Fibroblast of villous mesenchyme (primary cell): ENCODE results near the gene LRRC7. TPM values are rescaled to one million over a fixed set of nuclear protein-coding genes. Genes with fewer than 3 reads are reported as not detected.

Experiments used
- DNase-seq: peaks from one replicate; pipeline ENCODE4 v3.0.0-alpha.2; 2010; ENCODE audit warnings: low read depth
- H3K4me3 ChIP-seq: 2 replicates; pipeline ENCODE4 v1.5.1; 2011; ENCODE audit warnings: low read depth, mild to moderate bottlenecking, low read length
- total RNA-seq: library from RNA; depleted of rRNA; stranded (reverse); fragments of >200 nt; gene quantifications from 2 replicates; pipeline ENCODE4 v1.2.3, GENCODE V29; 2012
- TF ChIP-seq, protein P1 (sequence below): IDR thresholded peaks from 2 replicates; pipeline ENCODE4 v1.5.1; 2012; ENCODE audit warnings: low read depth, mild to moderate bottlenecking, low read length; ENCODE audit not compliant: insufficient read depth

Gene LRRC7
- total RNA-seq, 1 donor: 0.43 TPM

DNA sequence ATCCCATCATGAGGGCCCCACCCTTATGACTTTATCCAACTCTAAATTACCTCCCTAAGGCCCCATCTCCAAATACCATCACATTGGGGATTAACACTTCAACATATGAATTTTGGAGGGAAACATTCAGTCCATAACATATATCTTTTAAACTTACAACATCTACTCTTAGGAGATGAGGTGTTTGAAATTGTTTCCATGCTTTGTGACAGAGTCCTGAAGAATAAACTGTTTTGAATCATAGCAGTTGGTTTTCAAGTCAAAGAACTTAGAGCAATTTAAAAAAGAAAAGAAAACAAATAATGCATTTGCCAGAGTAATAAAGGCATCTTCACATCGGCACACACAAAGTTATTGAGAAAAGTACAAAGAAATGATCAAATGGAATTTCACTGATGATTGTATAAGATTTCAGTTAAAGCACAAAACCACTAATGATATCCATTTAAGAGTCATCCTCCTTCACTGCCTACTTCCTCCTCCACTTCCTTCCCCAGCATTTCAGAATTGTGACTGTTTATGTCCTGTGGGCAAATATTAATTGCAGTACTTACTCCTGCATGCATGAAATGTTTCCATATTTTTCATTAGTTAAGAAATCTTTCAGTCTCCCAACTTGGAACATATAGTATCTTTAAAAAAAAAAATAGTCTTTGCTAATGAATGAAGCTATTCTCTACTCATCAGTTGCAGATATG, 435.6 kb downstream of the LRRC7 start:
- TF ChIP-seq, protein P1, sequence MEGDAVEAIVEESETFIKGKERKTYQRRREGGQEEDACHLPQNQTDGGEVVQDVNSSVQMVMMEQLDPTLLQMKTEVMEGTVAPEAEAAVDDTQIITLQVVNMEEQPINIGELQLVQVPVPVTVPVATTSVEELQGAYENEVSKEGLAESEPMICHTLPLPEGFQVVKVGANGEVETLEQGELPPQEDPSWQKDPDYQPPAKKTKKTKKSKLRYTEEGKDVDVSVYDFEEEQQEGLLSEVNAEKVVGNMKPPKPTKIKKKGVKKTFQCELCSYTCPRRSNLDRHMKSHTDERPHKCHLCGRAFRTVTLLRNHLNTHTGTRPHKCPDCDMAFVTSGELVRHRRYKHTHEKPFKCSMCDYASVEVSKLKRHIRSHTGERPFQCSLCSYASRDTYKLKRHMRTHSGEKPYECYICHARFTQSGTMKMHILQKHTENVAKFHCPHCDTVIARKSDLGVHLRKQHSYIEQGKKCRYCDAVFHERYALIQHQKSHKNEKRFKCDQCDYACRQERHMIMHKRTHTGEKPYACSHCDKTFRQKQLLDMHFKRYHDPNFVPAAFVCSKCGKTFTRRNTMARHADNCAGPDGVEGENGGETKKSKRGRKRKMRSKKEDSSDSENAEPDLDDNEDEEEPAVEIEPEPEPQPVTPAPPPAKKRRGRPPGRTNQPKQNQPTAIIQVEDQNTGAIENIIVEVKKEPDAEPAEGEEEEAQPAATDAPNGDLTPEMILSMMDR: no peak
- DNase-seq: no peak

DNA sequence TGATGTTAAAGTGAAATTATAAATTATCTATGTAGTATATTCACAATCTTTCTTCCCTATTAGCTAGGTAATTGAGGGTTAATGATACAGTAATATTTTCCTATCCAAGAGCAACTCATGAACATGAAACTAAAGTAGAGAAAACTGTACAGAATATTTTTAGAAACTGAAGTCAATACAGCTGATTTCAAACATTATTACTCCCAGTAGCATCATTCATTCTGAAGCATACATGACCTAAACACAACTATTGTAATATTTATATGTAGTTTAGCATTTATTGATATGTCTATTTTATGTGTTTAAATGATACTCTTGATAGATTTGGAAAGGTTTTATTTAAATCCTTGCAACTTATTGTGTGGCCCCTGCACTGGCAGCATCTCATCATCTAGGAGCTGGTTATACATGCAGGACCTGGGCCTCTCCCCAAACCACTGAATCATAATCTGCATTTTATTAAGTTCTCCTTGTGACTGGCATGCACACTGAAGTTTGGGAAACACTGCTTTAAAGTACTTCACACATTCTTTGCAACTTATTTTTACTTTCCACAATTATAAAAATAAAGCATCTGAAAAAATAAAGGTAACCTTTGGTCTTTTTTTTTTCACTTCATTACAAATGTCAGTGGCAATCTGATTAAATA, 437.8 kb downstream of the LRRC7 start:
- DNase-seq: no peak
- H3K4me3 ChIP-seq: no peak overlapping the region
- TF ChIP-seq, protein P1: no peak

More for the DNA sequence above, 435.6 kb downstream of the LRRC7 start:
- H3K4me3 ChIP-seq: no peak overlapping the region

DNA sequence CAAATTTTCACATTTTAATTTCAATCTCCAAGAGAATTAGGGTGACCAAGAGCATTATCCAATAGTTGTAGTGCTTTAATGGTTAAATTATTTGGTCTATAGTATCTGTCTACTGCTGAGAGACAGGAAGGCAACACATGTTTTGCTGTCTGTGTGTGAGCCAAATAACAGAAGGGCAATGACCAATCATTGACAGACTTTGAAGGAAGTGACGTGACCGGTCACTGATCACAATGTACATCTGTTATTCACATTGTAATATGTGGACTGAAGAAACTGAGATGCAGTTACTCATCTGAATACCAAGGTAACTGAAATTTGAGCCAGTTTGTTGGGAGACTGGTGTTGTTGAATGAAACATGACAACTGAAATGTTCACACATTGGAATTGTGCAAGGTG, 440.9 kb downstream of the LRRC7 start:
- no peak for DNase-seq

DNA sequence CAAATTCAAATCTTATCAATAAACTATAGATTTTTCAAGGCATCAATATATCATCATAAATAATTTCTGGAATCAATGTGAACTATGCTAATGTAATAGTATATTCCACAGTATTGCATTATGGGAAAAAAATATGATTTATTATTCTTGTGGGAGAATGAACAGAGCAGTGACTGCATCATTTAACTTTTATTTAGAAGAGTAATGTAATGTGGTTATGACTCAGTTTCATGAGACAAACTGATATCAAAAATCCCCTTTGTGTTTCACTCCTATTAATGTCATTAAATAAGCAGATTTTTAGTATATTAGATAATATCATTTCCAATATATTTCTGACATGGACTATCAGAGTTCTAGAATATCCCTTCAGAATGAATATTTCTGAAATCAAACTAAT, 450.0 kb downstream of the LRRC7 start:
- DNase-seq: no peak
- TF ChIP-seq, protein P1: no peak
- H3K4me3 ChIP-seq: no peak overlapping the region

More for the DNA sequence above, 440.9 kb downstream of the LRRC7 start:
- H3K4me3 ChIP-seq: no peak overlapping the region
- TF ChIP-seq, protein P1: no peak

DNA sequence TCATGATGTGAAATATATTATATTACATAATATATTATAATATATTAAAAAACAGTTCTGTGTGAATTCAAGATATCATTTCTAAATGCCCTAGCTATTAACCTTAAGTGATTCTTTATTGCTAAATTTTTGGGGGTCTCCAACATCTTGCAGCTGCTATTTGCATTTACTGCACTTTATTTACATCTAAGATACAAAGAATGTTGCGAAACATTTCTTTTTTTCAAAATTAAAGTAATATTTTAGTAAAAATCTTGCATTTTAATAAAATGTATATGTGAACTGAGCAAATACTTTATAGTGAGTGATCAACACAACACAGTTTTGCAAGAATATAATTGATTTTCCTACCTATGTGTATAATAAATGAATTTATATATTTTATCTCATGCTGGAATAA, 456.6 kb downstream of the LRRC7 start:
- TF ChIP-seq, protein P1: no peak
- H3K4me3 ChIP-seq: no peak overlapping the region
- no peak for DNase-seq

DNA sequence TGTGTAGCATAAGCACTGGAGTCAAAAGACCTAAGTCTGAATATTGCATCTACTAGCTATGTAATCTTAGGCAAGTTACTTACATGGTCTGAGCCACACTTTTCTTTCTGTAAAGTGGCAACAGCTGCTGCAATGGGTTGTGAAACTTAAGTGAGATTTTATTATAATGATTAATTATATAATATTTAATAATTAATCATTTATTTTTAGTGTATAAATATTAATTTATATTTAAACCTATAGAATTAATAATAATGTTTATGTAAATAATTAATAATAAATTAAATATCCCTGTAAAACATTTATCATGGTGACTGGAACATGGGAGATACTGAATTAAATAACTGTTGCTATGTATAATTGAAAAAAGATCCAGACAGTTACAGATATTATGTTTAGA, 457.3 kb downstream of the LRRC7 start:
- TF ChIP-seq, protein P1: no peak
- no peak for DNase-seq
- no peak overlapping the region for H3K4me3 ChIP-seq
